SJCRH30 (cell line): Measurements from ENCODE around the gene TMEM141. TPM values are rescaled to one million over a fixed set of nuclear protein-coding genes. Genes with fewer than 3 reads are reported as not detected.

Experiments used
- DNase-seq, 2 experiments: peaks; one replicate each; pipeline ENCODE4 v3.0.0-alpha.2; 2015 to 2020
- H3K27ac ChIP-seq: fragments of 250-450 bp; sonication (Bioruptor Pico); 2 replicates; pipeline ENCODE4 v1.5.1; 2020; ENCODE audit warnings: mild to moderate bottlenecking, moderate library complexity
- H3K27me3 ChIP-seq: fragments of 250-450 bp; sonication (Bioruptor Pico); 2 replicates; pipeline ENCODE4 v1.5.1; 2020; ENCODE audit warnings: mild to moderate bottlenecking, moderate library complexity
- H3K36me3 ChIP-seq: fragments of 250-450 bp; sonication (Bioruptor Pico); 2 replicates; pipeline ENCODE4 v1.5.1; 2020; ENCODE audit warnings: mild to moderate bottlenecking, moderate library complexity
- H3K4me1 ChIP-seq: fragments of 250-450 bp; sonication (Bioruptor Pico); 2 replicates; pipeline ENCODE4 v1.5.1; 2020; ENCODE audit warnings: mild to moderate bottlenecking, moderate library complexity
- H3K4me3 ChIP-seq: fragments of 250-450 bp; sonication (Bioruptor Pico); 2 replicates; pipeline ENCODE4 v1.5.1; 2020; ENCODE audit warnings: mild to moderate bottlenecking, moderate library complexity
- H3K9me3 ChIP-seq: fragments of 250-450 bp; sonication (Bioruptor Pico); replicated peaks from 2 replicates; pipeline ENCODE4 v1.5.1; 2020; ENCODE audit warnings: mild to moderate bottlenecking, moderate library complexity
- total RNA-seq: library from RNA; depleted of rRNA; stranded (reverse); fragments of >200 nt; shearing (Covaris generic); gene quantifications from 2 replicates; pipeline ENCODE4 v1.2.3, GENCODE V29; 2014

Gene TMEM141
- total RNA-seq, 1 experiment from 2014 or later: 17.3 TPM

DNA sequence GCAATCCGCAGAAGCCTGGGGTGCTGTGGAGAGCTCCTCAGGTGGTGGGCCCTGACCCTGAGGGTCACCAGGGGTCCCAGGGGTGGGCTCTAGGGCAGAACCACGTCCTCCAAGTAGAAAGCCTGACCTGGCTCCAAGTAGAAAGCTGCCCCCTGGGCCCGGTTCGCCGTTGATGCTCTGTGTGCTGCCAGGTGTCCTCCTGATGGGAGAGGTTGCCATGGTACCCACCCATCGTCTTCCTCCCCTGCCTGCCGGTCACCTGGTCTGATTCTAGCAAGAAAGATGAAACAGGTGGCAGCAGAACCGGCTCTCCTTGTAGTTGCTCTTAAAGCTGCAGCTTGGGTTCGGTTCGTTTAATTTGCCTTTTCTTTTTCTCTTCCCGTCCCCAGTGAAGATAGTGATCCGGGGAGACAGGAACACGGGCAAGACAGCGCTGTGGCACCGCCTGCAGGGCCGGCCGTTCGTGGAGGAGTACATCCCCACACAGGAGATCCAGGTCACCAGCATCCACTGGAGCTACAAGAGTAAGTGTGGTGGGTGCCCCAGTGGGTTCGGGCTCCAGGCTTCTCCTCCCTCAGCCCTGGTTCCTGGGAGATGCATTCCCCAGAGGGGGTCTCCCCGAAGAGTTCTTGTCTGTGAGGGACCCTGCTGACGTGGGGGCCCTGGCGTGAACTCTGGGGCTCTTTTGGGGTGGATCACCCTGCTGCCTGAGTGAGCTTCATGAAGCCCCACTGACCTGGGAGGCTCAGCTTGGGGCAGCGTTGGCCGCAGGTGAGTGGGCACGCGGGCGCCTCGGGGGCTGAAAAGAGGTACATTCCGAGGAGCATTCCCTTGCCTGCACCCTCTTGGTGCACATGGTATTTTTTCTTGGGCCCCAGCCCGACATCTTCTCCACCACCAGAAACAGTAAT, 32.2 kb downstream of the TMEM141 start:
- no peak for DNase-seq
- peaks cover 30% of the 10 kb centered on the region for H3K36me3 ChIP-seq
- H3K27ac ChIP-seq: peak overlapping the region; percentile 49; the same call in 1 of the 2 replicates
- no peak overlapping the region for H3K4me3 ChIP-seq
- H3K27me3 ChIP-seq: no peaks in the 10 kb centered on the region
- H3K4me1 ChIP-seq: peaks cover 14% of the 10 kb centered on the region
- H3K9me3 ChIP-seq: 0 out of 2 replicates have a peak, but pooled peaks cover 3% of the 10 kb centered on the region

DNA sequence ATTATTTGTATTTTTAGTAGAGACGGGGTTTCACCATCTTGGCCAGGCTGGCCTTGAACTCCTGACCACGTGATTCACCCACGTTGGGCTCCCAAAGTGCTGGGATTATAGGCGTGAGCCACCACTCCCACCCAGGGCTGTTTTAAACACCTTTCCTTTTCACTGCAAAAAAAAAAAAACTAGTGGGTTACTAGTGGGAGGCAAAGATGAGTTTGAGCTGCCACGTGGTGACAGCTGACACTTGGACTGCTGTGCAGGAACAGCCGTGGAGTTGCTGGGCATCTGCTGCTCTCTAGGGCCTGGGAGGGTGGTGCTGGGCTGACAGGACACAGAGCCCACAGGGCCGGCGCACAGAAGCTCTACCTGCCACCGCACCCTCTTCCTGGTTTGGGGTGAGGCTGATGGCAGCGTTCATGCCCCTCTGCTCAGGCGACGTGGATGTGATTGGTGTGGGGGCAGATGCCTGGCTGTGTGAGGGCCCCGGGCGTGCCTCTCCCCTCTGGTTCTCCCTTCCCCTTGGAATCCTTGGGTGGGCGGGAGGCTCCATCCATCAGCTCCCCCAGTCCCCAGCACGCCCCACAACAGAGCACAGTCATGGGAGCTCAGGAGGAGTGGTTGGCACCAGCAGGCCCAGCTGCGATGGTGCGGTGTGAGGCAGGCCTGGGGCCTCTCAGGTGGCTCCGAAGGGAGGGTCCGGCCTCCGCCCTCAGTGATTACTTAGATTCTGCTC, 33.5 kb downstream of the TMEM141 start:
- peaks cover 14% of the 10 kb centered on the region for H3K4me1 ChIP-seq
- no peak overlapping the region for H3K4me3 ChIP-seq
- H3K9me3 ChIP-seq: 0 out of 2 replicates have a peak, but pooled peaks cover 3% of the 10 kb centered on the region
- H3K36me3 ChIP-seq: peaks cover 38% of the 10 kb centered on the region
- peak in 1 of 2 experiments; percentile 44 for DNase-seq
- peak overlapping the region; percentile 49 for H3K27ac ChIP-seq
- H3K27me3 ChIP-seq: no peaks in the 10 kb centered on the region

DNA sequence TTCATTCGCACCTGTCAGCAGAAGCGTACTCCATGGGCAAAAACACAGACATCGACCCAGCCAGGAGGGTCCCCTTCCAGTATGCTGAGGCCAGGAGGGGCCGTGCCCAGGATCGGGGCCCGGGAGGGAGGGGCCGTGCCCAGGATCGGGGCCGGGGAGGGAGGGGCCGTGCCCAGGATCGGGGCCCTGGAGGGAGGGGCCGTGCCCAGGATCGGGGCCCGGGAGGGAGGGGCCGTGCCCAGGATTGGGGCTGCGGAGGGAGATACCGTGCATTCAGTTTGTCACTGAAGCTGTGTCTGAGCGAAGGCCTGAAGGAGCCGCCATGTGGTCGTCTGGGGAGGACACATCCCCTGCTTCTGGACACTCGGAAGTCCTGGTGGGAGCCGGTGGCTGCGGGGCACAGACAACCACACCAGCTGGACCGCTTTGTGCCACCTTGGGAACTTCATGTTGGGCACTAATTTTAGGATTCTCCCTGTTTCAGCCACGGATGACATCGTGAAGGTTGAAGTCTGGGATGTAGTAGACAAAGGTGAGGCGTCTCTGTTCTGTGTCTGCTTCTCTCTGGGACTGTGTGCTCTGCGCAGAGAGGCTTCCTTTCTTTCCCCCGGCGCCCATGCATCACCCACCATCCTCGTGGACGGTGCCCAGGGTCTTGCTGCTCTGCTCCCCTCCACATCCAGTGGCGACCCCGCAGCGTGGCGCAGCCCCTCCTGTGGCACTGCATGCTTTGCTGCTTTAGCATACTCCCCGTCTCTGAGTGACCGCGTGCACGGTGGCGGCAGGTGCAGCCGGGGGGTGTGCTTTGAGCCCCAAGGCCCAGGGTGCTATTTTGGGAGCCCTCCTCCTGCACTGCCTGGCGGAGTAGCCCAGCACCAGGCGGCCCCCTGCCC, 34.4 kb downstream of the TMEM141 start:
- Histone ChIP-seq H3K9me3 (0 out of 2 replicates have a peak, but pooled peaks cover 2% of the 10 kb centered on the region), H3K4me3 (no peak overlapping the region), H3K4me1 (peaks cover 14% of the 10 kb centered on the region), H3K27ac (no peak overlapping the region), H3K36me3 (peaks cover 41% of the 10 kb centered on the region), H3K27me3 (no peaks in the 10 kb centered on the region)
- DNase-seq: no peak

DNA sequence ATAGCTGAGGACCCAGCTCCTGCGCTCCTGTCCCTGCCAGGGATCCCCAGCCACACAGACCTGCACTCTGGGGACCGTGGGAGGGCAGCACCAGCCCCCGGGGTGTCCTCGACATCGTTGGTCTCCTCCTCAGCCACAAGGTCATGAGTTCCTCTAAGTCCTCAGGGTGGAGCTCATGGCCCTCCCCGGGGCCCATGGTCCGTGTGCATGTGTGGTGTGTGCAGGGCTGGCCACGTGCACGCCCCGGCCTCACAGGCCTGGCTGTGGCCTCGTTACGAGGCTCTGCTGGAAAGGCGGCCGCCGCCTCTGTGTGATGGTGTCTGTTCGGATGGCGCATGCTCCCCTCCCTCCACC, 35.0 kb downstream of the TMEM141 start:
- Histone ChIP-seq H3K27ac (no peak overlapping the region), H3K9me3 (no peaks in the 10 kb centered on the region), H3K4me3 (no peak overlapping the region), H3K36me3 (peaks cover 47% of the 10 kb centered on the region), H3K27me3 (no peaks in the 10 kb centered on the region), H3K4me1 (peaks cover 14% of the 10 kb centered on the region)
- no peak for DNase-seq

DNA sequence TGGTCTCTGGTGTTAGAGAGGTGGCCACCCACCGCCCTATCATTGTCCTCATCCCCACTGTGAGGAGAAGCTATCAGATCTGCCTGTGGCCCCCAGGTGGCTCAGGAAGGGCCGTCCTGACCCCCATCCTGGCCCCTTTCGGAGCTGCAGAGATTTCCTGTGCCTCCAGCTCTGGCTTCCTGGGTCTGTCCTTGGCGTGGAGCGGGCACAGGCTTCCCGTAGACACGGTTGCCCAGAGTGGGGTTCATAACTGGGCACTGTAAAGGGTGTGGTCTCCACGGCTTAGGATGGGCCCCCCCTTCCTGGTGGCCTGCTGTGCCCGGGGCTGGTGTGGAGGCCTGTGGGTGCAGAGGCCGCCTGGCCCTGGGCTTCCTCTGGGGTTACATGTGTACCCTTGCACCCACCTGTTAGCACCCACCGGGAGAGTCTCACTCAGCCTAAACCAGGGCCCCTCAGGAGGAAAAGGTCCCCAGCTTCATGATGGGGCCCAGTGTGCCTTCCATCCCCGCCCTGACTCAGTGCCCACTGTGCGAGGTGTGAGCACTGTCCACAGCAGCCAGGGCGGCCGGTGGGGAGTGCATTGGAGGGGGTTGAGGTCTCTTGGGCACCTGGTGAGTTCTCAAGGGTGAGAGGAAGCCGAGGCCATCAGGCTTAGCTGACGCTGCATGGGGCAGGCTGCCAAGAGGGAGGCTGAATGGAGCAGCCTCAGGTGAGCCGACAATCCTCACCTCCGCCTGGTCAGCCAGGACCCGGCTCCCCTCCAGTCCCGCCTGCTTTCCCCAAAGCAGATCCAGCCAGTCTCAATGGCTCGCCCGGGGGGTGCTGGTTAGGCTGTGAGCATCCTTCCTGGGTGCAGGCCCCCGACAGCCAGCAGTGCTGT, 35.8 kb downstream of the TMEM141 start:
- DNase-seq: no peak
- Histone ChIP-seq H3K36me3 (peaks cover 47% of the 10 kb centered on the region), H3K27ac (no peak overlapping the region), H3K4me3 (no peak overlapping the region), H3K4me1 (peaks cover 14% of the 10 kb centered on the region), H3K9me3 (no peaks in the 10 kb centered on the region), H3K27me3 (no peaks in the 10 kb centered on the region)

DNA sequence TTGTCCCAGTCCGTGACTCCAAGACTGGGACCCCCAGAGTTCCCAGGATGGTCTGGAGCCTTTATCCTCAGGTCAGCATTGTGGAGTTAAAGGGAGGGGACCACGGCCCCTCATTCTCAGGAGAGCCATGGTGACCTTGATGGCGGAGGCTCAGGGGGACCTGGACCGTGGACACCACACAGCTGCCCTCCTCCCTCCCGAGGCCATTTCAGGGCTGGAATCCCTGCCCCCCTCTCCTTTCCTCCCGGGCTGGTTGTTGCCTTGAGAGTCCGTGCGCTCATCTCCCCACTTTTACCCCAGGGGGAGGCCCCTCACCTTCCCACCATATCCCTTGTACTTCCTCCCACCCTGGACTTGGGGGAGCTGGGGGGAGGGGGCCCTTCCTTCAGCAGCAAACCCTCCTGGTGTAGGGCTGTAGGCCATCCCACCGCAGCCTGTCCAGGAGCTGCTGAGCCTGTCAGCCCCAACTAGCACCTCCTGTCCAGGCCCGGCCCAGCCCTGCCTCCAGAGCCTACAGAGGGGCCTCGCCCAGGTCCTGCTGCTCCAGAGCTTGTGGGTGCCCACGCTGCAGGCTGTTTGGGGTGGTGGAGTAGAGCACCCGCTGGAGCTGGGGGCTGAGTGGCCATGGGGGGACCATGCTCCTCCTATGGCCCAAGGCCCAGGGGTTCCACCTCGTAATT, 36.8 kb downstream of the TMEM141 start:
- Histone ChIP-seq H3K4me3 (no peak overlapping the region), H3K9me3 (no peaks in the 10 kb centered on the region), H3K27ac (no peak overlapping the region), H3K4me1 (peaks cover 14% of the 10 kb centered on the region), H3K36me3 (peaks cover 54% of the 10 kb centered on the region), H3K27me3 (no peaks in the 10 kb centered on the region)
- no peak for DNase-seq

DNA sequence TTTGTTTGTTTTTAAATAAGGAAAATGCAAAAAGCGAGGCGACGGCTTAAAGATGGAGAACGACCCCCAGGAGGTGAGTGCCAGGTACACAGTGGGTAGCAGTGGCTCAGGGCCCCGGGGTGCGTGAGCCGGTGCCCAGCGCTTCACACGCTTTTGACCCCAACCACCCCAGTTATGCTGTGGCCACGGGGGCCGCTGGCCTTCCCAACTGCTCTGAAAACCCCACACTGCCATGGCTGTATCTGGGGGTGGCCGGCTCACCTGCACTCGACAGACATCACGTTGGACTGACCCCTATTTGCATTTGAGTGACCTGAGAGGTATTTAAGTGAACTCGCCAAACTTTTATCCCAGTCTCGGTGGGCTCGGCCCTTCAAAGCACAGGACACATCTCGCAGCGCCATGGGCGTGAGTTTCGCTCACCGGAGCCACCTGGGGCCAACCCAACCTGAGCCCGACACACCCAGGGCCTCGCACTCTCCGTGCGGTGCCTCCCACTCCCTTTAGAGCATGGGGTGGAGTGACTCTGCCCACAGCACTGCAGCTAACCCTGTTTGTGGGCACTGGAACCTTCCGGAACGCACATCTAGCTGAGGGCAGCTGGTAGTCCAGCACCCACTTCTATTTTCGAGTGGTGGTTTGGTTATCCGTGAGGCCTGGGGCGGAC, 37.5 kb downstream of the TMEM141 start:
- H3K9me3 ChIP-seq: no peaks in the 10 kb centered on the region
- H3K27me3 ChIP-seq: no peaks in the 10 kb centered on the region
- no peak overlapping the region for H3K4me3 ChIP-seq
- H3K27ac ChIP-seq: no peak overlapping the region
- DNase-seq: no peak
- H3K4me1 ChIP-seq: peaks cover 13% of the 10 kb centered on the region
- peaks cover 53% of the 10 kb centered on the region for H3K36me3 ChIP-seq

DNA sequence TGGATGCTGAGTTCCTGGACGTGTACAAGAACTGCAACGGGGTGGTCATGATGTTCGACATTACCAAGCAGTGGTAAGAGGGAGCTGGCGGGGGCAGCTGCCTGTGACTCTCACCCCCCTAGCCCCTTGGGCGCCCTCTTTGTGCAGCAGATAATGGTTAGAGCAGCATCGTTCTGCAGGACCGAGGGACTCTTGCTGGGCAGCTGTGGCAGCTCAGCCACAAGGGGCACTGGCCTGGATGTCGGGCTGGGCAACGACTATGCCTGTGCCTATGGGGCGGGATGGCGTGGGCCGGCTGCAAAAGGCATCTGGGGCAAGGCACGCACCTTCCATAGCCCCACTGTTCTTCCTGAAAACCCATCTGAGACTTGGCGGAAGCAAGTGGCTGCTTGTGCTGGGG, 38.3 kb downstream of the TMEM141 start:
- no peak overlapping the region for H3K27ac ChIP-seq
- peaks cover 52% of the 10 kb centered on the region for H3K36me3 ChIP-seq
- no peak overlapping the region for H3K4me3 ChIP-seq
- no peaks in the 10 kb centered on the region for H3K27me3 ChIP-seq
- no peak for DNase-seq
- no peaks in the 10 kb centered on the region for H3K9me3 ChIP-seq
- H3K4me1 ChIP-seq: peaks cover 7% of the 10 kb centered on the region; the same call in 1 of the 2 replicates

DNA sequence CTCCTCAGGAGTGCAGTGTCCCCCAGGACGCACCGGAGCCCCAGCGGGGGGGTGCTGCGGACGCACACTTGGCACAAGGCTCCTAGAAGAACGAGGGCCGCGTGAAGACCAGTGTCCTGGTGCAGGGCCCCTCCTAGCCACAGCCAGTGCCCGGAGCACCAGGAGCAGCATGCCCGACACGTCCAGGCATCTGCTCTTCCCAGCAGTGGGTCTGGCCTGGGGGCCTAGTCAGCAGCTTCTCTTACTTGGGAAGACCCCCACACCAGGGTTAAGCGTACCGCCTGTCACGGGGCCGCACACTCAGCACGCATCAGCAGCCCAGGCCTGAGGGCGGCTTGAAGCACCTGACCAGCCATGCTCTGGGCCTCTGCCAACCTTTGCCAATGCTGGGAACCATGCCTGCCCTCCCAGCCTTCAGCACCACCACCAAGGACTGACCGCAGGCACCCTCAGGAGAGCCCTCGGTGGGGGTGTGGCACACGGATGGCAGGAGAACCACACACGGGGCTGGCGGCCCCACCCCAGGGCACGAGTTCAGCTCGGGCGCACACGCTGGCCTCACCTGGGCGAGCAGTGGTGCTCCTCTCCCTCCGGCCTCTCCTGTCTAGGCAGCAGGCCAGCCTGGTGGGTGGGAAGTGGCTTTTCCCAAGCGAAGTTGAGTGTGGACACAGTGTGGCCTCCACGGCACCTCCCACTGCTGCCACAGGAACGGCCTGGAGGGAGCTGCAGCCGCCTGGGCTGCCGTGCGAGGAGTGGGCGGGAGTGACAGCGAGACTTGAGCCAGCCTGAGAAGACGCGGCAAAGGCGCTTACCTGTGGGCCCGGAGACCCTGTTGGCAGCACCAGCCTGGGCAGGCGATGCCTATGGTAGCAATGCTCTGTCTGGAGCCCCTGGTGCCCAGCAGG, 39.1 kb downstream of the TMEM141 start:
- H3K27ac ChIP-seq: no peak overlapping the region
- no peak for DNase-seq
- H3K36me3 ChIP-seq: peaks cover 45% of the 10 kb centered on the region
- H3K9me3 ChIP-seq: no peaks in the 10 kb centered on the region
- no peaks in the 10 kb centered on the region for H3K4me1 ChIP-seq
- no peak overlapping the region for H3K4me3 ChIP-seq
- H3K27me3 ChIP-seq: no peaks in the 10 kb centered on the region

DNA sequence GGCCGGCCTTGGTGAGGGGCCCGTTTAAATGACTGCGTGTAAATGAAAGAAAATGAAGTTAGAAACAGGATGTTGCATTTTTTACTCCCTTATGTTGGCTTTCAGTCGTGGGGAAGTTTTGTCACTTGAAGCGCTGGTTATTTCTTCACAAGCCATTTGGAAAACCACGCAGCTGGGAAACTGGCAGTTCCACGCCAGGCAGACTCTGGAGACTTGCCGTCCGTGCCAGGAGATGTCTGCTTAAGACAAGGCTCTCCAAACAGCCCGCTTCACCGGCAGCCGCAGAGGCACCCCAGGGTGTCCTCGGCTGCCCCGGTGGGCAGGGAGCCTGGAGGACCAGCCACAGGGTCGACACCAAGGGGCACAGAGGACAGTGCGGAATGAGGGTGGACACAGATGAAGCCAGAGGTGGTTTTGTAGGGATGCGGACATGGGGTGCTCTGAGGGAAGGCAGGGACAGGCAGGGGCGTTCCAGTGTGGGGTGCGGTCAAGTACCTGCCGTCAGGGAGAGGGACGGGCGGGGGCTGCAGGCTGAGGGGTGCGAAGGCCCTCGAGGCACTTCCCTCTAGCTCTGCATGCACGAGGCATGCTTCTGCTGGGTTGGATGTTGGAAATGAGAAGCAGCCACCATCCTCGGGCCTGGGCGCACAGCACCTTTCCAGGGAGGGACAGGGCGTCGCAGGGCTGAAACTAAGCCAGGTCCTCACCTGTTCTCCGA, 40.0 kb downstream of the TMEM141 start:
- no peak overlapping the region for H3K4me3 ChIP-seq
- no peak for DNase-seq
- H3K9me3 ChIP-seq: no peaks in the 10 kb centered on the region
- H3K4me1 ChIP-seq: no peaks in the 10 kb centered on the region
- H3K27ac ChIP-seq: no peak overlapping the region
- peaks cover 39% of the 10 kb centered on the region for H3K36me3 ChIP-seq
- no peaks in the 10 kb centered on the region for H3K27me3 ChIP-seq

DNA sequence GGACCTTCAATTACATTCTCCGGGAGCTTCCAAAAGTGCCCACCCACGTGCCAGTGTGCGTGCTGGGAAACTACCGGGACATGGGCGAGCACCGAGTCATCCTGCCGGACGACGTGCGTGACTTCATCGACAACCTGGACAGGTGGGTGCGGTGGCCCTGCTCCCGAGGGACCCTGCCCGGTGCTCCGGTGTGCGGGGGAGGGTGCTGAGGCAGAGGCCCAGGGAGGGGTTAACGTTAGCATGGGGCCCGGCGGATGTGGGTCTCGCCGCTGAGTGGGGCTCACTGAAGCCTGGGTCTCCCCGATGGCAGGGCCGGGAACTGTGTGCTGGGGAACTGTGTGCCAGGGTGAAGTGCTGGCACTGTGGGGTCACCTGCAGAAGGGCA, 40.6 kb downstream of the TMEM141 start:
- H3K9me3 ChIP-seq: no peaks in the 10 kb centered on the region
- no peaks in the 10 kb centered on the region for H3K4me1 ChIP-seq
- H3K36me3 ChIP-seq: peaks cover 37% of the 10 kb centered on the region
- no peak overlapping the region for H3K27ac ChIP-seq
- no peaks in the 10 kb centered on the region for H3K27me3 ChIP-seq
- no peak for DNase-seq
- no peak overlapping the region for H3K4me3 ChIP-seq

DNA sequence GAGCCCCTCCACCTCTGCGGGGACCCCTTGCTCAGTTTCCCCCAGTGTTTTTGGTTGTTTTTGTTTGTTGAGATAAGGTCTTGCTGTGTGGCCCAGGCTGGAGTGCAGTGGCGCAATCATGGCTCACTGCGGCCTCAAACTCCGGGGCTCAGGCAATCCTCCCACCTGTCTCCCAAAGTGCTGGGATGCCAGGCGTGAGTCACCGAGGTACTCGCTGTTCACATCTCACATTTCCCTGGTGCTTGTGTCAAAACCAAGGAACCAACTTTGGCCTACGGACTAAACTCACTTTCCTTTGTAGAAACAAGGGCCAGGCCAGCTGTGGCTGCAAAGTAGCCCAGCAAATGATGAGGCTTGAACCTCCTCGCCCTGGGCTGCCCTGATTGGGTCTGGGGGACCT, 41.4 kb downstream of the TMEM141 start:
- no peaks in the 10 kb centered on the region for H3K9me3 ChIP-seq
- DNase-seq: no peak

More for the DNA sequence above, 41.4 kb downstream of the TMEM141 start:
- Histone ChIP-seq H3K36me3 (peaks cover 35% of the 10 kb centered on the region), H3K27ac (no peak overlapping the region), H3K4me1 (no peaks in the 10 kb centered on the region), H3K4me3 (no peak overlapping the region), H3K27me3 (no peaks in the 10 kb centered on the region)
